GM12875 (cell line): ENCODE results near the gene HEYL.

Experiments used
- H3K4me3 ChIP-seq: one replicate; pipeline ENCODE4 v1.5.1; 2011; ENCODE audit warnings: low read depth, low read length, control low read depth
- CTCF ChIP-seq: IDR thresholded peaks from 2 replicates; pipeline ENCODE4 v1.5.1; 2011; ENCODE audit warnings: low read depth, mild to moderate bottlenecking, control low read depth, inconsistent platforms, low read length, moderate library complexity, borderline replicate concordance; ENCODE audit not compliant: insufficient read depth

The HEYL gene

GRCh38 chr1:39683591-39684312 lies 44.3 kb upstream of the HEYL start:
- TF ChIP-seq CTCF: no peak
- no peak overlapping the region for H3K4me3 ChIP-seq

DNA sequence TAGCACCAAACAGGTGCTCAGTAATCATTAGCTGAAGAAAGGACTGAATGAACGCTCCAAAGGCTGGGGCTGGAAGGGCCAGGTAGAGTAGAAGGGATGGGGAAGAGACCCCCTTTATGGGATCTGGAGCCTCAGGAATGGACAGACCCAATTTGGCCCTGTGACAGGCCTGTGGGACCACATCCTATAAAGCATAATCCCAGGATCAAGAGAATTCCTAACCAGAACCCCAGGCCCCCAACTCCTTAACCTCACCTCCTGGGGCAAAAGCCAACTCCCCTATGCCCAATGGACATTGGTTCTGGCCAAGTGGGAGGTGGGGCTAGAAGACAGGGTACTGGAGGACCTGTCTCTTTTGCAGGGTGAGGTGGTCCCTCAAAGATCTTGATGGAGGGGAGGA lies 42.6 kb upstream of the HEYL start:
- no peak for TF ChIP-seq CTCF
- H3K4me3 ChIP-seq: no peak overlapping the region

DNA sequence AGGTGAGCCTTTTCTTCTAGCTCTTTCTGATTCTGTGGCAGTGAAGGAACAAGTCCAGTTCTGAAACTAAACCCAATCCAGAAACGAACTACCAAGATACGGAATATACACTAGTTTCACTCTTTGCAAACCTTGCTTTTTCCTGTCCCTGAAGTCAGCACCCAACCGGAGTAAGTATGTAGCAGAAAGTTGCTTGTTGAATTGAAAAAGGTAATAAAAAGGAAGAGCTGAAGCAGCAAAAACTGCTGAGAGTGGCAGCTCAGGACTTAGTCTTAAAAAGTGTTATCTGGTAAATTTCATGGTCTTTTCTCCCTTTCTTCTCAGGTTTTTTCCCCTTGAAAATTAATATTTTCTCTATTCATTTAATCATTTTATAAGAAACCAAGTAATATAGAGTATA lies 41.9 kb upstream of the HEYL start:
- TF ChIP-seq CTCF: no peak
- no peak overlapping the region for H3K4me3 ChIP-seq

DNA sequence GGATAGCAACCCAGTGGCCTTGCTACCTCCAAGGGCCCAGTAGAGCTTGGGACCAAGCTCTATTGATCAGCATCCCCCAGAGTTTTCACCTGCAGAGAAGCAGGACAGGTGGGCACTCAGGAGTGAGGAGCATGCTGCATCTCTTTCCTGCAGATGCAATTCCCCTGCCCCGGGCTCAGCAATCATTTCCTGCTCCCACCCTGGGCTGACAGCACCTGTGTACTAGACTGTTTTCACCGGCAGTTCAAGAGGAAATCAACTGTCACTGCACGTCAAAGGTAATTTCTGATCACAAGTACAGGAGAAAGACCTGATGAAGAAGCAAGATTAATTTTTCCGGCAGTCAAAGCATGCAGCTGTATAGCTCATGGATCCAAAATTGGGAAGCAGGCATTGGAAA lies 41.3 kb upstream of the HEYL start:
- no peak overlapping the region for H3K4me3 ChIP-seq
- no peak for TF ChIP-seq CTCF

- no peak overlapping the region for H3K4me3 ChIP-seq
- no peak for TF ChIP-seq CTCF
Observed at GRCh38 chr1:39679821-39680220, 40.4 kb upstream of the HEYL start.

- no peak overlapping the region for H3K4me3 ChIP-seq
- no peak for TF ChIP-seq CTCF
Observed at GRCh38 chr1:39678889-39679288, 39.4 kb upstream of the HEYL start.

GRCh38 chr1:39677645-39678044 lies 38.2 kb upstream of the HEYL start:
- no peak for TF ChIP-seq CTCF
- no peak overlapping the region for H3K4me3 ChIP-seq
